Measurements from ENCODE around the gene TMEM131L.

Gene TMEM131L

DNA sequence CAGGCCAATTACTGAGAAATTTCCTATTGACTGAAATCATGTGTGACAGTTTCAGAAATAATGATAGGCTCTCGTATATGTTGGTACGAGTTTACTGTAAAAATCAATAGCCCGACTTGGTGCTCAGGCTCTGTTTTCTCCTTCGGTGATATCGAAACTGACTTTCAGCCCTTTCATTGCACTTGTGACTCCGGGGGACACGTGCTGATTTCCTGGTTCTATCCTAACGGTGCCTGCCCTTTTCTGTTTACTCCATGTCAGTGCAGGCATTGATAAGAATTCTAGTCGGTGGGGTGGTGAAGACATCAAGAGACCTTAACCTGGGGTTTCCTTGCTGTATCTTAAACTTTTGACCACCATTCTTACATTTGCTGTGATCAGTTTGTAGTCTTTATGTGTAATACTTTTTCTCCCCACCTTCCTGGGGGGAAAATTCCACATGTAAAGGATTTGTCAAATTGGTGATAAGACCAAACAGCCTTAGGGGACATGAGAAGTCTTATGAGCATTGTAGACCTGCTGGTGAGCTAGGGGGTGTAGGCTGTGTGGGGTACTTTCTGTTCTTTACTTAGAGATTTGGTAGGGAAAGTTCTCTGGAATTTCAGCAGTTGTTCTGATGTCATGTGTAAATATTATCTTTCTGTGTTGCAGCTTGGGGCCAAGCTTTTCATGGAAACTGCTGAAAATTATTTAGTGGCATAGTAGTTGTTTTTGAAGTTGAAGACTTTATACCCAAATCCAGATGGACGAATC is 52.7 kb downstream of the TMEM131L start:
- Histone ChIP-seq H3K9me3 (ENCODE audit: low read length) (no peaks in the 10 kb centered on the region), H4K20me1 (ENCODE audit: insufficient read depth, low read length) (0 out of 2 replicates have a peak, but pooled peaks cover under 1% of the 10 kb centered on the region), H3K27me3 (ENCODE audit: insufficient read depth, low read length) (no peaks in the 10 kb centered on the region), H3K9ac (ENCODE audit: low read length) (no peak overlapping the region; the same call in 1 of the 2 replicates), H3K9me2 (ENCODE audit: low read depth, low read length) (no peaks in the 10 kb centered on the region), H2AFZ (ENCODE audit: low read length) (no peak overlapping the region), H3F3A (ENCODE audit: insufficient read depth, low read length) (0 out of 2 replicates have a peak, but pooled peaks cover 10% of the 10 kb centered on the region), H3K79me2 (ENCODE audit: insufficient read depth, low read length) (peaks cover 100% of the 10 kb centered on the region), H3K4me3 (ENCODE audit: low read depth, low read length, poor library complexity, severe bottlenecking) (peak overlapping the region; percentile 11), H3K36me3 (ENCODE audit: insufficient read depth, low read length) (peaks cover 65% of the 10 kb centered on the region), H3K27ac (ENCODE audit: low read depth, low read length, poor library complexity, severe bottlenecking) (peak overlapping the region; percentile 12), H3K4me2 (ENCODE audit: low read length) (peak overlapping the region; percentile 34; the same call in 1 of the 2 replicates), H3K4me1 (ENCODE audit: insufficient read depth, low read length, severe bottlenecking) (peaks cover 91% of the 10 kb centered on the region)
- TF ChIP-seq EZH2 (IDR thresholded peaks at IDR 0.05; ENCODE audit: borderline replicate concordance, low read length): no peak
- TF ChIP-seq, protein P1, sequence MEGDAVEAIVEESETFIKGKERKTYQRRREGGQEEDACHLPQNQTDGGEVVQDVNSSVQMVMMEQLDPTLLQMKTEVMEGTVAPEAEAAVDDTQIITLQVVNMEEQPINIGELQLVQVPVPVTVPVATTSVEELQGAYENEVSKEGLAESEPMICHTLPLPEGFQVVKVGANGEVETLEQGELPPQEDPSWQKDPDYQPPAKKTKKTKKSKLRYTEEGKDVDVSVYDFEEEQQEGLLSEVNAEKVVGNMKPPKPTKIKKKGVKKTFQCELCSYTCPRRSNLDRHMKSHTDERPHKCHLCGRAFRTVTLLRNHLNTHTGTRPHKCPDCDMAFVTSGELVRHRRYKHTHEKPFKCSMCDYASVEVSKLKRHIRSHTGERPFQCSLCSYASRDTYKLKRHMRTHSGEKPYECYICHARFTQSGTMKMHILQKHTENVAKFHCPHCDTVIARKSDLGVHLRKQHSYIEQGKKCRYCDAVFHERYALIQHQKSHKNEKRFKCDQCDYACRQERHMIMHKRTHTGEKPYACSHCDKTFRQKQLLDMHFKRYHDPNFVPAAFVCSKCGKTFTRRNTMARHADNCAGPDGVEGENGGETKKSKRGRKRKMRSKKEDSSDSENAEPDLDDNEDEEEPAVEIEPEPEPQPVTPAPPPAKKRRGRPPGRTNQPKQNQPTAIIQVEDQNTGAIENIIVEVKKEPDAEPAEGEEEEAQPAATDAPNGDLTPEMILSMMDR (IDR thresholded peaks at IDR 0.05; ENCODE audit: low read length): no peak

GRCh38 chr4:153519687-153520086 is 53.5 kb downstream of the TMEM131L start:
- H3K79me2 ChIP-seq (ENCODE audit: insufficient read depth, low read length): peaks cover 100% of the 10 kb centered on the region
- H4K20me1 ChIP-seq (ENCODE audit: insufficient read depth, low read length): no peaks in the 10 kb centered on the region
- H3K4me2 ChIP-seq (ENCODE audit: low read length): peak overlapping the region; percentile 2; the same call in 1 of the 2 replicates
- peak overlapping the region; percentile 39 for H3K27ac ChIP-seq (ENCODE audit: low read depth, low read length, poor library complexity, severe bottlenecking)
- TF ChIP-seq EZH2 (IDR thresholded peaks at IDR 0.05; ENCODE audit: borderline replicate concordance, low read length): no peak
- TF ChIP-seq, protein P1 (IDR thresholded peaks at IDR 0.05; ENCODE audit: low read length): no peak
- no peaks in the 10 kb centered on the region for H3K9me3 ChIP-seq (ENCODE audit: low read length)
- H3K4me3 ChIP-seq (ENCODE audit: low read depth, low read length, poor library complexity, severe bottlenecking): no peak overlapping the region
- H3F3A ChIP-seq (ENCODE audit: insufficient read depth, low read length): 0 out of 2 replicates have a peak, but pooled peaks cover 7% of the 10 kb centered on the region
- no peaks in the 10 kb centered on the region for H3K9me2 ChIP-seq (ENCODE audit: low read depth, low read length)
- peaks cover 69% of the 10 kb centered on the region for H3K36me3 ChIP-seq (ENCODE audit: insufficient read depth, low read length)
- H3K4me1 ChIP-seq (ENCODE audit: insufficient read depth, low read length, severe bottlenecking): peaks cover 96% of the 10 kb centered on the region
- no peak overlapping the region for H3K9ac ChIP-seq (ENCODE audit: low read length)
- H3K27me3 ChIP-seq (ENCODE audit: insufficient read depth, low read length): no peaks in the 10 kb centered on the region
- H2AFZ ChIP-seq (ENCODE audit: low read length): no peak overlapping the region

DNA sequence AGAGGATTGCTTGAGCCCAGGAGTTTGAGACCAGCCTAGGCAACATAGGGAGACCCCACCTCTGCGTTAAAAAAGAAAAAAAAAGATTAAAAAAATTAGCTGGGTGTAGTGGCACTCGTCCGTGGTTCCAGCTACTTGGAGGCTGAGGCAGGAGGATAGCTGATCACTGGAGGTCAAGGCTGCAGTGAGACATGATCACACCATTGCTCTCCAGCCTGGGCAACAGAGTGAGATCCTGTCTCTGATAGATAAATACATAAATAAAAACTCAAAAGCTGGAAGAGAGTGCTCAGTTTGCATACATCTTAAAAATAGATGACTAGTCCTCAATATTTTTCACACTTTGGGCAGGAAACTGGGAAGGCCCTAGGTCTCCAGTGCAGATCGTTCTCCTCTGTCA is 54.1 kb downstream of the TMEM131L start:
- H3K79me2 ChIP-seq (ENCODE audit: insufficient read depth, low read length): peaks cover 100% of the 10 kb centered on the region
- H3K36me3 ChIP-seq (ENCODE audit: insufficient read depth, low read length): peaks cover 70% of the 10 kb centered on the region
- peak overlapping the region; percentile 77 for H3K27ac ChIP-seq (ENCODE audit: low read depth, low read length, poor library complexity, severe bottlenecking)
- no peak overlapping the region for H3K9ac ChIP-seq (ENCODE audit: low read length)
- no peaks in the 10 kb centered on the region for H3K9me3 ChIP-seq (ENCODE audit: low read length)
- 0 out of 2 replicates have a peak, but pooled peaks cover 3% of the 10 kb centered on the region for H3F3A ChIP-seq (ENCODE audit: insufficient read depth, low read length)
- no peak overlapping the region for H2AFZ ChIP-seq (ENCODE audit: low read length)
- H3K4me3 ChIP-seq (ENCODE audit: low read depth, low read length, poor library complexity, severe bottlenecking): no peak overlapping the region
- TF ChIP-seq, protein P1 (IDR thresholded peaks at IDR 0.05; ENCODE audit: low read length): no peak
- TF ChIP-seq EZH2 (IDR thresholded peaks at IDR 0.05; ENCODE audit: borderline replicate concordance, low read length): no peak
- H3K4me2 ChIP-seq (ENCODE audit: low read length): peak overlapping the region; percentile 53
- no peaks in the 10 kb centered on the region for H4K20me1 ChIP-seq (ENCODE audit: insufficient read depth, low read length)
- no peaks in the 10 kb centered on the region for H3K27me3 ChIP-seq (ENCODE audit: insufficient read depth, low read length)
- peaks cover 92% of the 10 kb centered on the region for H3K4me1 ChIP-seq (ENCODE audit: insufficient read depth, low read length, severe bottlenecking)
- no peaks in the 10 kb centered on the region for H3K9me2 ChIP-seq (ENCODE audit: low read depth, low read length)

Measured in OCI-LY1 (cell line).